H9 (cell line): ENCODE measurements around the gene RBPJ. TPM values are rescaled to one million over a fixed set of nuclear protein-coding genes. Genes with fewer than 3 reads are reported as not detected.

Experiments used
- DNase-seq: peaks from one replicate; pipeline ENCODE4 v3.0.0-alpha.2; 2017
- H2AFZ ChIP-seq: one replicate; pipeline ENCODE4 v1.6.1; 2013; ENCODE audit warnings: mild to moderate bottlenecking, low read length, control low read depth, moderate library complexity
- H2AK5ac ChIP-seq: 2 replicates; pipeline ENCODE4 v1.6.1; 2013; ENCODE audit warnings: low read length, control low read depth, mixed read lengths; ENCODE audit not compliant: insufficient read length
- H2BK120ac ChIP-seq: one replicate; pipeline ENCODE4 v1.6.1; 2013; ENCODE audit warnings: low read depth, mild to moderate bottlenecking, low read length, control low read depth, inconsistent platforms; ENCODE audit not compliant: poor library complexity, severe bottlenecking
- H2BK12ac ChIP-seq: 2 replicates; pipeline ENCODE4 v1.6.1; 2013; ENCODE audit warnings: low read length, control low read depth, mixed read lengths, low read depth; ENCODE audit not compliant: insufficient read length
- H2BK15ac ChIP-seq: 2 replicates; pipeline ENCODE4 v1.6.1; 2013; ENCODE audit warnings: low read depth, low read length, control low read depth
- H2BK20ac ChIP-seq: one replicate; pipeline ENCODE4 v1.6.1; 2013; ENCODE audit warnings: low read depth, mild to moderate bottlenecking, low read length, control low read depth, inconsistent platforms; ENCODE audit not compliant: poor library complexity, severe bottlenecking
- H2BK5ac ChIP-seq: 2 replicates; pipeline ENCODE4 v1.6.1; 2013; ENCODE audit warnings: low read length, control low read depth, mixed read lengths; ENCODE audit not compliant: insufficient read length
- H3K14ac ChIP-seq: 2 replicates; pipeline ENCODE4 v1.6.1; 2013; ENCODE audit warnings: low read length, control low read depth; ENCODE audit not compliant: insufficient read depth
- H3K18ac ChIP-seq: 2 replicates; pipeline ENCODE4 v1.6.1; 2013; ENCODE audit warnings: low read depth, mild to moderate bottlenecking, mixed read lengths, low read length, control low read depth; ENCODE audit not compliant: insufficient read length
- H3K23ac ChIP-seq: 2 replicates; pipeline ENCODE4 v1.6.1; 2013; ENCODE audit warnings: low read length, control low read depth, mixed read lengths, low read depth; ENCODE audit not compliant: insufficient read length
- H3K23me2 ChIP-seq: 2 replicates; pipeline ENCODE4 v1.6.1; 2013; ENCODE audit warnings: low read depth, mild to moderate bottlenecking, mixed read lengths, low read length, control low read depth; ENCODE audit not compliant: insufficient read length, poor library complexity, severe bottlenecking
- H3K27ac ChIP-seq: 2 replicates; pipeline ENCODE4 v1.5.1; 2013; ENCODE audit warnings: low read length, control low read depth, mixed read lengths, low read depth; ENCODE audit not compliant: insufficient read length
- H3K27me3 ChIP-seq: 2 replicates; pipeline ENCODE4 v1.6.1; 2013; ENCODE audit warnings: low read length, control low read depth, inconsistent platforms; ENCODE audit not compliant: insufficient read depth
- H3K4ac ChIP-seq: 2 replicates; pipeline ENCODE4 v1.6.1; 2013; ENCODE audit warnings: low read depth, mild to moderate bottlenecking, control low read depth, inconsistent platforms, low read length, moderate library complexity
- H3K4me1 ChIP-seq: 2 replicates; pipeline ENCODE4 v1.6.1; 2013; ENCODE audit warnings: low read length, control low read depth, inconsistent platforms; ENCODE audit not compliant: insufficient read depth
- H3K4me2 ChIP-seq: 2 replicates; pipeline ENCODE4 v1.6.1; 2013; ENCODE audit warnings: low read length, control low read depth, mixed read lengths; ENCODE audit not compliant: insufficient read length, insufficient read depth
- H3K56ac ChIP-seq: 2 replicates; pipeline ENCODE4 v1.6.1; 2013; ENCODE audit warnings: low read depth, mild to moderate bottlenecking, mixed read lengths, low read length, control low read depth; ENCODE audit not compliant: insufficient read length
- H3K79me1 ChIP-seq: 2 replicates; pipeline ENCODE4 v1.6.1; 2013; ENCODE audit warnings: low read depth, mild to moderate bottlenecking, moderate library complexity, low read length, control low read depth, inconsistent platforms; ENCODE audit not compliant: insufficient read depth, poor library complexity, severe bottlenecking
- H3K79me2 ChIP-seq: 2 replicates; pipeline ENCODE4 v1.6.1; 2013; ENCODE audit warnings: low read length, control low read depth, inconsistent platforms; ENCODE audit not compliant: insufficient read depth
- H3K9ac ChIP-seq: 2 replicates; pipeline ENCODE4 v1.6.1; 2013; ENCODE audit warnings: low read length, control low read depth, mixed read lengths; ENCODE audit not compliant: insufficient read length; ENCODE audit errors: extremely low read depth
- H3K9me3 ChIP-seq: one replicate; pipeline ENCODE4 v1.6.1; 2013; ENCODE audit warnings: low read depth, low read length, inconsistent platforms; ENCODE audit not compliant: control insufficient read depth
- H3T11ph ChIP-seq: one replicate; pipeline ENCODE4 v1.6.1; 2013; ENCODE audit warnings: mild to moderate bottlenecking, low read length, control low read depth, inconsistent platforms
- H4K20me1 ChIP-seq: one replicate; pipeline ENCODE4 v1.6.1; 2013; ENCODE audit not compliant: control insufficient read depth, insufficient read length, insufficient read depth
- H4K5ac ChIP-seq: 2 replicates; pipeline ENCODE4 v1.6.1; 2013; ENCODE audit warnings: low read depth, mild to moderate bottlenecking, mixed read lengths, low read length, control low read depth; ENCODE audit not compliant: insufficient read length
- H4K8ac ChIP-seq: replicated peaks from 2 replicates; pipeline ENCODE4 v1.6.1; 2013; ENCODE audit warnings: low read length, control low read depth, mixed read lengths, low read depth; ENCODE audit not compliant: insufficient read length
- H4K91ac ChIP-seq: 2 replicates; pipeline ENCODE4 v1.6.1; 2013; ENCODE audit warnings: low read depth, mild to moderate bottlenecking, moderate library complexity, mixed read lengths, low read length, control low read depth; ENCODE audit not compliant: insufficient read length
- H3K27ac Mint-ChIP-seq, 3 experiments: 2 replicates in 2 of 3; 3 replicates in 1 of 3; pipeline ENCODE4 v1.8.0; 2020 to 2021; ENCODE audit warnings: mixed read lengths in 3 of 3, mild to moderate bottlenecking in 1 of 3, moderate library complexity in 1 of 3
- H3K27me3 Mint-ChIP-seq: 2 replicates; pipeline ENCODE4 v1.8.0; 2021; ENCODE audit warnings: low read depth, mild to moderate bottlenecking, moderate library complexity, mixed read lengths
- H3K36me3 Mint-ChIP-seq, 3 experiments: 2 replicates in 2 of 3; 3 replicates in 1 of 3; pipeline ENCODE4 v1.8.0; 2020 to 2021; ENCODE audit warnings: low read depth in 3 of 3, mixed read lengths in 3 of 3; ENCODE audit not compliant: insufficient read depth in 1 of 3
- H3K4me1 Mint-ChIP-seq, 2 experiments: 2 replicates each; pipeline ENCODE4 v1.8.0; 2020; ENCODE audit warnings: mixed read lengths in 2 of 2
- H3K4me3 Mint-ChIP-seq, 2 experiments: 2 replicates in 1 of 2; 3 replicates in 1 of 2; pipeline ENCODE4 v1.8.0; 2020 to 2021; ENCODE audit warnings: mild to moderate bottlenecking in 2 of 2, mixed read lengths in 2 of 2, moderate library complexity in 1 of 2
- H3K9me3 Mint-ChIP-seq, 2 experiments: 2 replicates in 1 of 2; 3 replicates in 1 of 2; pipeline ENCODE4 v1.8.0; 2020; ENCODE audit warnings: mild to moderate bottlenecking in 2 of 2, mixed read lengths in 2 of 2, moderate library complexity in 1 of 2
- WGBS: extraction: QIAGEN DNeasy Blood & Tissue Kit; methylation state at CpG from one replicate; pipeline ENCODE4 v1.1.7; 2013; ENCODE audit warnings: missing lambda C conversion rate, low lambda C conversion rate, mixed read lengths; ENCODE audit not compliant: insufficient read length; ENCODE audit errors: extremely low coverage; 5-methylcytosine and 5-hydroxymethylcytosine counted together
- total RNA-seq: library from RNA; stranded (reverse); gene quantifications from 2 replicates; pipeline ENCODE4 v1.2.1, GENCODE V29; 2021
- TF ChIP-seq, protein P1 (sequence below): fragments of 200-600 bp; sonication (generic); conservative IDR thresholded peaks from 3 replicates; pipeline ENCODE4 v1.8.0; 2021; ENCODE audit warnings: antibody characterized with exemption, mild to moderate bottlenecking

RBPJ gene
- total RNA-seq, 1 experiment from 2014 or later: 166 TPM

DNA sequence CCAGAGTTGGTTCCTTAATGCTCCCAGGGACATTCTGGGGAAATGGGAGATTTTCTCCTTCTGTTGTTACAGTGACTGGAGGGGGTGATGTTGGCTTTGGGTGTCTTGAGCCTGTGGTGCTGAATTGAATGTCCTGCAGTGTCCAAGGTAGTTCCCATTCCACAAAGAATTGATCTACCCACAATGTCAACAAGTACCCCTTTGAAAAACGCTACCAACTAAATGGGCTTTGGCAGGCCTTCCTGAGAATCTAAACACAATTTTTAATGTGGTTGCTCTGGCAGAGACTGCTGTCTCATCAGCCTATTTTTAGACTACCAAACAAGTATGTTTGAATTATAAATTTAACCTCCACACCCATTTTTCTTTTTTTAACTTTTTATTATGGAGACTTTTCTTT lies 100.1 kb downstream of the RBPJ start:
- TF ChIP-seq, protein P1, sequence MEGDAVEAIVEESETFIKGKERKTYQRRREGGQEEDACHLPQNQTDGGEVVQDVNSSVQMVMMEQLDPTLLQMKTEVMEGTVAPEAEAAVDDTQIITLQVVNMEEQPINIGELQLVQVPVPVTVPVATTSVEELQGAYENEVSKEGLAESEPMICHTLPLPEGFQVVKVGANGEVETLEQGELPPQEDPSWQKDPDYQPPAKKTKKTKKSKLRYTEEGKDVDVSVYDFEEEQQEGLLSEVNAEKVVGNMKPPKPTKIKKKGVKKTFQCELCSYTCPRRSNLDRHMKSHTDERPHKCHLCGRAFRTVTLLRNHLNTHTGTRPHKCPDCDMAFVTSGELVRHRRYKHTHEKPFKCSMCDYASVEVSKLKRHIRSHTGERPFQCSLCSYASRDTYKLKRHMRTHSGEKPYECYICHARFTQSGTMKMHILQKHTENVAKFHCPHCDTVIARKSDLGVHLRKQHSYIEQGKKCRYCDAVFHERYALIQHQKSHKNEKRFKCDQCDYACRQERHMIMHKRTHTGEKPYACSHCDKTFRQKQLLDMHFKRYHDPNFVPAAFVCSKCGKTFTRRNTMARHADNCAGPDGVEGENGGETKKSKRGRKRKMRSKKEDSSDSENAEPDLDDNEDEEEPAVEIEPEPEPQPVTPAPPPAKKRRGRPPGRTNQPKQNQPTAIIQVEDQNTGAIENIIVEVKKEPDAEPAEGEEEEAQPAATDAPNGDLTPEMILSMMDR: no peak
- peaks cover 25 to 54% (median 48%) of the 10 kb centered on the region in 3 experiments for H3K36me3 Mint-ChIP-seq
- peaks cover 31 to 51% of the 10 kb centered on the region in 2 experiments for H3K4me1 Mint-ChIP-seq
- Histone ChIP-seq H4K91ac (no peak overlapping the region), H2AK5ac (no peak overlapping the region), H3T11ph (no peak overlapping the region), H3K27ac (no peak overlapping the region), H2BK120ac (no peak overlapping the region), H3K4ac (no peak overlapping the region), H3K4me1 (peaks cover 7% of the 10 kb centered on the region; the same call in 1 of the 2 replicates), H3K79me2 (0 out of 2 replicates have a peak, but pooled peaks cover 2% of the 10 kb centered on the region), H3K4me2 (no peak overlapping the region), H2BK20ac (no peak overlapping the region), H3K18ac (no peak overlapping the region), H3K14ac (no peak overlapping the region), H3K9me3 (no peaks in the 10 kb centered on the region), H3K79me1 (no peaks in the 10 kb centered on the region), H2AFZ (no peak overlapping the region), H3K9ac (no peak overlapping the region), H3K23me2 (no peaks in the 10 kb centered on the region), H4K8ac (no peak overlapping the region), H4K20me1 (no peaks in the 10 kb centered on the region), H4K5ac (no peak overlapping the region), H2BK15ac (no peak overlapping the region), H3K27me3 (no peaks in the 10 kb centered on the region), H3K23ac (no peak overlapping the region), H2BK5ac (no peak overlapping the region), H3K56ac (no peak overlapping the region), H2BK12ac (no peak overlapping the region)
- DNase-seq: no peak
- WGBS: no CpG with 5 or more reads among the region's 1 CpG
- no peak overlapping the region for H3K4me3 Mint-ChIP-seq
- no peaks in the 10 kb centered on the region for H3K9me3 Mint-ChIP-seq
- peak overlapping the region; percentile 1 to 97 (median 68); a peak in 4 of 7 replicates for H3K27ac Mint-ChIP-seq
- no peaks in the 10 kb centered on the region for H3K27me3 Mint-ChIP-seq
